SU-DHL-6 (cell line): Measurements from ENCODE around the gene DDX31.

Source experiments
- H2AFZ ChIP-seq: fragments of 200-600 bp; sonication (generic); 2 replicates; pipeline ENCODE4 v1.6.1; 2014; ENCODE audit warnings: low read depth, mild to moderate bottlenecking, moderate library complexity, mixed read lengths, antibody characterized with exemption, low read length; ENCODE audit not compliant: severe bottlenecking
- H3F3A ChIP-seq: fragments of 200-600 bp; shearing (Covaris generic); 2 replicates; pipeline ENCODE4 v1.6.0; 2016; ENCODE audit warnings: antibody characterized with exemption, mild to moderate bottlenecking; ENCODE audit not compliant: insufficient read depth
- H3K27ac ChIP-seq: fragments of 200-600 bp; sonication (generic); 2 replicates; pipeline ENCODE4 v1.5.1; 2016; ENCODE audit warnings: low read depth, mild to moderate bottlenecking, low read length, moderate library complexity, mixed read lengths
- H3K27me3 ChIP-seq: fragments of 200-600 bp; sonication (generic), shearing (Covaris generic); 2 replicates; pipeline ENCODE4 v1.6.0; 2014; ENCODE audit warnings: mild to moderate bottlenecking, low read length
- H3K36me3 ChIP-seq: fragments of 200-600 bp; sonication (generic); 2 replicates; pipeline ENCODE4 v1.6.1; 2014; ENCODE audit warnings: mild to moderate bottlenecking, low read length, mixed read lengths
- H3K4me2 ChIP-seq: fragments of 300-600, 200-600 bp; shearing (Covaris generic), sonication (generic); 2 replicates; pipeline ENCODE4 v1.6.0; 2014; ENCODE audit warnings: low read length, low read depth, mild to moderate bottlenecking; ENCODE audit not compliant: poor library complexity, severe bottlenecking
- H3K4me3 ChIP-seq: fragments of 200-600 bp; sonication (generic); 2 replicates; pipeline ENCODE4 v1.5.1; 2014; ENCODE audit warnings: antibody characterized with exemption, low read length, mild to moderate bottlenecking, mixed read lengths; ENCODE audit not compliant: insufficient read depth, poor library complexity, severe bottlenecking
- H3K79me2 ChIP-seq: fragments of 200-600 bp; sonication (generic); 2 replicates; pipeline ENCODE4 v1.6.1; 2014; ENCODE audit warnings: mild to moderate bottlenecking, low read length, moderate library complexity; ENCODE audit not compliant: insufficient read depth
- H3K9ac ChIP-seq: fragments of 200-600 bp; sonication (generic); 2 replicates; pipeline ENCODE4 v1.7.0; 2014; ENCODE audit warnings: mild to moderate bottlenecking, low read length
- H3K9me2 ChIP-seq: fragments of 200-600 bp; sonication (generic); replicated peaks from 2 replicates; pipeline ENCODE4 v1.6.1; 2014; ENCODE audit warnings: low read length; ENCODE audit not compliant: insufficient read depth
- H3K9me3 ChIP-seq: fragments of 200-600 bp; sonication (generic); 2 replicates; pipeline ENCODE4 v1.6.1; 2014; ENCODE audit warnings: low read length, mixed read lengths; ENCODE audit not compliant: insufficient read depth
- H4K20me1 ChIP-seq: fragments of 200-600 bp; sonication (generic); 2 replicates; pipeline ENCODE4 v1.6.1; 2014; ENCODE audit warnings: low read depth, mild to moderate bottlenecking, antibody characterized with exemption, low read length, moderate library complexity, mixed read lengths
- CTCF ChIP-seq: fragments of 200-600 bp; sonication (generic); IDR thresholded peaks from one replicate; pipeline ENCODE4 v1.5.1; 2017; ENCODE audit warnings: antibody characterized with exemption, mild to moderate bottlenecking, low read length, moderate library complexity; ENCODE audit not compliant: insufficient read depth, poor library complexity, severe bottlenecking
- EZH2phosphoT487 ChIP-seq: fragments of 200-600 bp; sonication (generic), shearing (Covaris generic); conservative IDR thresholded peaks from 2 replicates; pipeline ENCODE4 v1.6.1; 2018; ENCODE audit warnings: mild to moderate bottlenecking, antibody characterized with exemption, low read length, moderate library complexity, mixed read lengths

DDX31 gene

GRCh38 chr9:132627106-132627505 lies 42.7 kb downstream of the DDX31 start:
- H3K27ac ChIP-seq, result no peak overlapping the region
- no peak overlapping the region for H3K4me3 ChIP-seq
- no peak overlapping the region for H3K4me2 ChIP-seq
- H4K20me1 ChIP-seq, result no peaks in the 10 kb centered on the region
- TF ChIP-seq EZH2phosphoT487 (no peak), CTCF (no peak)
- no peaks in the 10 kb centered on the region for H3K9me3 ChIP-seq
- H3F3A ChIP-seq, result no peaks in the 10 kb centered on the region
- no peaks in the 10 kb centered on the region for H3K36me3 ChIP-seq
- H3K9ac ChIP-seq, result no peak overlapping the region
- no peak overlapping the region for H2AFZ ChIP-seq
- no peaks in the 10 kb centered on the region for H3K9me2 ChIP-seq
- H3K27me3 ChIP-seq, result no peaks in the 10 kb centered on the region
- H3K79me2 ChIP-seq, result no peaks in the 10 kb centered on the region

DNA sequence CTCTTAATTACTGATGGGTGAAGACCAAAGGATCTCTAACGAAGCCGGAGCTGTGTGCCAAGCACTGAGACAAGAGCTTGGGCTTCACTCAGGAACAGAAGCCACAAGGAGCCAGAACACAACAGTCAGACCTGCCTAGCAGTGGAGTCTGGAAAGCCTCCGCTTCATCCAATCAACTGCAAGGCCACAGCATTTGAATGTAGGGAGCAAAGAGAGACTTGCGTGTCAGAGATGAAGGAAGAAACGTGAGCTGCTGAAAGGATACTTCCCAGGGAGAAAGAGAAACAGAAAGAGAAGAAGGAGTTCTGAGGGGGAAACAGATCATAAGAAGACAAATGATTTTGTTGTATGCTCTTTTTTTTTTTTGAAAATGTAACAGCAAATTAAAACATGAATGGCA lies 43.5 kb downstream of the DDX31 start:
- Histone ChIP-seq H3K9ac (no peak overlapping the region), H3K36me3 (no peaks in the 10 kb centered on the region; the same call in 1 of the 2 replicates), H3K9me3 (no peaks in the 10 kb centered on the region), H3F3A (no peaks in the 10 kb centered on the region), H3K79me2 (no peaks in the 10 kb centered on the region), H2AFZ (no peak overlapping the region), H3K27me3 (no peaks in the 10 kb centered on the region), H3K4me2 (no peak overlapping the region), H4K20me1 (no peaks in the 10 kb centered on the region), H3K4me3 (no peak overlapping the region), H3K9me2 (no peaks in the 10 kb centered on the region), H3K27ac (no peak overlapping the region)
- TF ChIP-seq EZH2phosphoT487 (no peak), CTCF (no peak)

GRCh38 chr9:132622159-132622558 lies 47.6 kb downstream of the DDX31 start:
- no peaks in the 10 kb centered on the region for H3F3A ChIP-seq
- H3K9me3 ChIP-seq, result no peaks in the 10 kb centered on the region
- no peaks in the 10 kb centered on the region for H3K9me2 ChIP-seq
- no peaks in the 10 kb centered on the region for H4K20me1 ChIP-seq
- H3K36me3 ChIP-seq, result peaks cover 3% of the 10 kb centered on the region; the same call in 1 of the 2 replicates
- no peak overlapping the region for H3K4me2 ChIP-seq
- TF ChIP-seq CTCF (no peak), EZH2phosphoT487 (no peak)
- H3K27me3 ChIP-seq, result no peaks in the 10 kb centered on the region
- no peak overlapping the region for H3K4me3 ChIP-seq
- H3K27ac ChIP-seq, result no peak overlapping the region
- no peak overlapping the region for H2AFZ ChIP-seq
- H3K79me2 ChIP-seq, result no peaks in the 10 kb centered on the region
- H3K9ac ChIP-seq, result no peak overlapping the region
